Upper lobe of left lung (tissue), 4 donors: ENCODE data around the gene PARM1.

Source experiments
- EP300 ChIP-seq, 4 donors: sonication (generic); formaldehyde crosslinking; IDR thresholded peaks; one replicate each; pipeline ENCODE4 v1.5.1; 2017; ENCODE audit warnings: antibody characterized with exemption in 4 of 4, control low read depth in 2 of 4
- TF ChIP-seq, protein P1 (sequence below), 6 experiments: fragments of 450-650 bp in 4 of 6; fragments of 200-600 bp in 2 of 6; sonication (generic) in 2 of 6; IDR thresholded peaks; one replicate each; pipeline ENCODE4 v1.5.1; 2016 to 2019; ENCODE audit warnings: antibody characterized with exemption in 6 of 6

DNA sequence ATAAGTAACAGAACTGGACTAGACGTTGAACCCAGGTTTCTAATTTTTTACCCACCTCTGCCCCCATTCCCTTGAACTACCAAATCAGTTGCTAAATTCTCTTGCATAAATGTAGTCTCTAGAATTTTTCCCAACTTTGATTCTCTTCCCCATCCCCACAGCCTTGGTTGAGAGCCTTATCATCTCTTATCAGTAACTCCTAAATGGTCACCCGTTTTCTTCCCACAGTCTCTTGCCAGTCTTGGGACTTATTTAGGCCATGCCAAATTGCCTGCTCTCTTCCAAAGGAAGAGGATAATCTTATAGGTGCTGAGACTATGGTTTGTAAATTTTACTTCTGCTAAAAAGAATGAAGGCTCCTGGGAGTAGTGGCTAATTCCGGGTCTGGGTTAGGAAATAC lies 13.3 kb downstream of the PARM1 start:
- no peak for TF ChIP-seq EP300 (IDR thresholded peaks at IDR 0.05)
- TF ChIP-seq, protein P1, sequence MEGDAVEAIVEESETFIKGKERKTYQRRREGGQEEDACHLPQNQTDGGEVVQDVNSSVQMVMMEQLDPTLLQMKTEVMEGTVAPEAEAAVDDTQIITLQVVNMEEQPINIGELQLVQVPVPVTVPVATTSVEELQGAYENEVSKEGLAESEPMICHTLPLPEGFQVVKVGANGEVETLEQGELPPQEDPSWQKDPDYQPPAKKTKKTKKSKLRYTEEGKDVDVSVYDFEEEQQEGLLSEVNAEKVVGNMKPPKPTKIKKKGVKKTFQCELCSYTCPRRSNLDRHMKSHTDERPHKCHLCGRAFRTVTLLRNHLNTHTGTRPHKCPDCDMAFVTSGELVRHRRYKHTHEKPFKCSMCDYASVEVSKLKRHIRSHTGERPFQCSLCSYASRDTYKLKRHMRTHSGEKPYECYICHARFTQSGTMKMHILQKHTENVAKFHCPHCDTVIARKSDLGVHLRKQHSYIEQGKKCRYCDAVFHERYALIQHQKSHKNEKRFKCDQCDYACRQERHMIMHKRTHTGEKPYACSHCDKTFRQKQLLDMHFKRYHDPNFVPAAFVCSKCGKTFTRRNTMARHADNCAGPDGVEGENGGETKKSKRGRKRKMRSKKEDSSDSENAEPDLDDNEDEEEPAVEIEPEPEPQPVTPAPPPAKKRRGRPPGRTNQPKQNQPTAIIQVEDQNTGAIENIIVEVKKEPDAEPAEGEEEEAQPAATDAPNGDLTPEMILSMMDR (IDR thresholded peaks at IDR 0.05), result no peak
